ENCODE results near the gene MRPL46. TPM values are rescaled to one million over a fixed set of nuclear protein-coding genes. Genes with fewer than 3 reads are reported as not detected.
A peak's percentile ranks its signal among the peaks of the same experiment; 100 is the strongest.

The MRPL46 gene
- total RNA-seq, 4 donors from 2014 or later: 17.3 to 30.2 (median 19.3) TPM

DNA sequence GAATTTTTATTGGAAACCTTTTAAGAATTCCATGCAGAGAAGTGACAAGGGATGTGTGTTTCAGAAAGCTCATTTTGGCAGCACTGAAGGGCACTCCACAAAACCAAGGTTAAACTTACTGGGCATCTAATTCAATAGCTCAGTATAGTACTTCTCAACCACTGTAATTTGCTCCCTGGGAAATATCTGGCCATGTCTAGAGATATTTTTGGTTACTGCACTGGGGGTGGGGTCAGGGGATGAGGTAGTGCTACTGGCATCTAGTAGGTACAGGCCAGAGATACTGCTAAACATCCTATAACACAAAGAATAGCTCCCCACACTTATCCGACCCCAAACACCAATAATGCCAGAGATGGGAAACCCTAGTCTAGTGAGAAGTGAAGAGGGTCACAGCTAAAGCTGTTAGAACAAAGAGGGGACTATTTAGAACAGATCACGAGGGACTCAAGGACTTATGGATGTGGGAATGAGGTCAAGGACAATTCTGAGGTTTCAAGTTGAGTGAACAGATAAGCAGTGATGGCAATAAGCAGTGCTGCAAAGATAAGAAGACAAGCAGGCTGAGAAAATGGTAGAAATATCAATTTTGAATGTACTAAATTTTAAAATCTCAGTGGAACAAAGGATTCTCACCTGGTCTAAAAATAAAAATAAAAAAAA is 3.2 kb downstream of the MRPL46 start:
- no peak for DNase-seq (ENCODE audit: low spot score in 2 of 2)
- TF ChIP-seq, protein P1, sequence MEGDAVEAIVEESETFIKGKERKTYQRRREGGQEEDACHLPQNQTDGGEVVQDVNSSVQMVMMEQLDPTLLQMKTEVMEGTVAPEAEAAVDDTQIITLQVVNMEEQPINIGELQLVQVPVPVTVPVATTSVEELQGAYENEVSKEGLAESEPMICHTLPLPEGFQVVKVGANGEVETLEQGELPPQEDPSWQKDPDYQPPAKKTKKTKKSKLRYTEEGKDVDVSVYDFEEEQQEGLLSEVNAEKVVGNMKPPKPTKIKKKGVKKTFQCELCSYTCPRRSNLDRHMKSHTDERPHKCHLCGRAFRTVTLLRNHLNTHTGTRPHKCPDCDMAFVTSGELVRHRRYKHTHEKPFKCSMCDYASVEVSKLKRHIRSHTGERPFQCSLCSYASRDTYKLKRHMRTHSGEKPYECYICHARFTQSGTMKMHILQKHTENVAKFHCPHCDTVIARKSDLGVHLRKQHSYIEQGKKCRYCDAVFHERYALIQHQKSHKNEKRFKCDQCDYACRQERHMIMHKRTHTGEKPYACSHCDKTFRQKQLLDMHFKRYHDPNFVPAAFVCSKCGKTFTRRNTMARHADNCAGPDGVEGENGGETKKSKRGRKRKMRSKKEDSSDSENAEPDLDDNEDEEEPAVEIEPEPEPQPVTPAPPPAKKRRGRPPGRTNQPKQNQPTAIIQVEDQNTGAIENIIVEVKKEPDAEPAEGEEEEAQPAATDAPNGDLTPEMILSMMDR (IDR thresholded peaks at IDR 0.05): no peak
- no peak for TF ChIP-seq EP300 (IDR thresholded peaks at IDR 0.05)
- no peak for TF ChIP-seq POLR2A (IDR thresholded peaks at IDR 0.05)
- H3K27ac ChIP-seq: no peak overlapping the region
- no peaks in the 10 kb centered on the region for H3K9me3 ChIP-seq
- WGBS, 2 donors: 58 to 71% methylated on average over 2 of the region's 2 CpGs
- peaks cover 0 to 60% (median 21%) of the 10 kb centered on the region in 3 donors for H3K36me3 ChIP-seq
- no peak overlapping the region for H3K4me3 ChIP-seq
- peaks cover 0 to 30% (median 21%) of the 10 kb centered on the region in 4 donors for H3K4me1 ChIP-seq
- H3K27me3 ChIP-seq: no peaks in the 10 kb centered on the region

DNA sequence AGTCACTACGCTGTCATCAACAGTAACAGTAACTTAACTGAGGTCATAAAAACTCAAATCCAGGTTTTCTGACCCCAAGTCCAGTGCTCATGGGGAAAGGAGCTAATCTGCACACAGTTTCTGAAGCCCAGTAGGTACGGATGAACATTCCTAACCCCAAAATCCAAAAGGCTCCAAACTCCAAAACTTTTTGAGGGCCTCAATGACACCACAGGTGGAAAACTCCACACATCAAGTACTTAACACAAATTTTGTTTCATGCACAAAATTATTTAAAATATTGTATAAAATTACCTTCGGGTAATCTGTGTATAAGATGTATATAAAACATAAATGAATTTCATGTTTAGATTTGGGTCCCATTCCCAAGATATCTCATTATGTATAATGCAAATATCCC is 10.5 kb downstream of the MRPL46 start:
- peaks cover 0 to 59% (median 7%) of the 10 kb centered on the region in 3 donors for H3K36me3 ChIP-seq
- no peak for DNase-seq (ENCODE audit: low spot score in 2 of 2)
- no peak for TF ChIP-seq EP300 (IDR thresholded peaks at IDR 0.05)
- no peak overlapping the region for H3K27ac ChIP-seq
- no peaks in the 10 kb centered on the region for H3K9me3 ChIP-seq
- H3K4me3 ChIP-seq: no peak overlapping the region
- 91 to 94% methylated on average over 3 of the region's 3 CpGs for WGBS, 2 donors
- no peaks in the 10 kb centered on the region for H3K27me3 ChIP-seq
- H3K4me1 ChIP-seq: peaks cover 0 to 5% (median 2%) of the 10 kb centered on the region in 4 donors

DNA sequence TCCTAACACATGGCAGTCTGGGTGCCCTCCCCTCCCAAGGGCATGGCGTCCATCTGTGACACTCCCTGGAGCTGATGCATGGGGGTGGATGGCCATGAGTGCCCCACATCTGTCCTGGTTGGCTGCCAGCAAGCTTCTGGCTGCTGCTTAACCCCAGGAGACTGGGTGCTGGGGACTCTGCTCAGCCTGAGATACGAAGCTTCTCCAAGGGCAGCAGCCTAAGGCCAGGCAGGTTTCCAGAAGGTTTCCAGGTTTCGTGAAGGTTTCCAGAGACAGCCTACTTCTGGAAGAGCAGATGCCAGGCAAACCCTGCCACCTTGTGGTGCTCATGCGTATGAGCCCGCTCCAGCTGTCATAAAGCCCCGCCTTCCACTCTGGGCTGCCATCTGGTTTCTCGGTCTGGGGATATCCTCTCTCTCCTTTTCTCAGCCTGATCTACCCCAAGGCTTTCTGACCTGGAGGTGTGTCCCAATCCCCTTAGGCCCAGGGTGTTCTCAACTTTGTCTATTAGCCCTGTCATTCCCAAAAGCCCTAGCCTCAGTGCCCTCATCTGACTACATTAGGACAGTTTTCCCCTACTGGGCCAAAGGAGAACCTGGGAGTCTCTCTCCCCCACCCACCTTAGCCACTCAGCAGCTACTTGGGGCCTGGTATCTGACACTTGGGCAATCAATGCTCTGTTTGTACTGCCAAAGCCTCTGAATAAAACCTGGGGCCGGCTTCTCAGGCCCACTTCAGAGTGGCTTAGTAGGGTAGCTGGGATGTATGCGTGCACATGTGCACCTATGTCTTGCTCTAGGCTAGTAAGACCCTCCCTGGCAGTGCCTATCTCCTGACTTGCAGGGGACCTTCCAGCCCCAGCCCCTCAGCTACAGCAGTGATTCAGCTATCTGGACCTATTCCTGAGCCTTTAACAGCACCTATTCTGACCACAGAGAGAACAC is 12.0 kb downstream of the MRPL46 start:
- WGBS, 2 donors: 24 to 27% methylated on average over 9 of the region's 9 CpGs
- TF ChIP-seq, protein P1 (IDR thresholded peaks at IDR 0.05): peak; percentile 40 to 66 (median 53)
- TF ChIP-seq POLR2A (IDR thresholded peaks at IDR 0.05): no peak
- DNase-seq (ENCODE audit: low spot score in 2 of 2): peak in 1 of 2 donors; percentile 28
- Histone ChIP-seq H3K4me3 (no peak overlapping the region), H3K27me3 (no peaks in the 10 kb centered on the region), H3K4me1 (peaks cover 0 to 5% (median 2%) of the 10 kb centered on the region in 4 donors), H3K9me3 (no peaks in the 10 kb centered on the region), H3K36me3 (peaks cover 0 to 43% (median 7%) of the 10 kb centered on the region in 3 donors), H3K27ac (no peak overlapping the region)

DNA sequence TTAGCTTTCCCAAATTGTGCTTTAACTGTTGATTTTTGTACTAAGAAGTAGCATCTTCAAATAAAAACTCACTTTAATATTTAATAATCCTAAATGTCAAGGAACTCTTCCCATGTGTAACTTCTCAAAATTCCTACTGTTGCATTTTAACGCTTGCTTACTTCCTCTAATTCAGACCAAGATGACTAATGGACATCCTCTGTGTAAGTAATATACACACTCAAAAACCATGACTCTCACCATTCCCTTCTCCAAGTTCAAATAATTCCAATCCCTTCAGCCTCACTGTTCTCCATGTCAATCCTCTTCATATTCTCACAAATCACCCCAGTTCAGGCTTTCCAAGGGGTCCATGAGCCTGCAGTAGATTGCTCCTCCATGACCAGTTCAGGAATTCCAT is 13.0 kb downstream of the MRPL46 start:
- H3K27me3 ChIP-seq: no peaks in the 10 kb centered on the region
- no peak overlapping the region for H3K27ac ChIP-seq
- H3K4me1 ChIP-seq: peaks cover 0 to 5% (median 2%) of the 10 kb centered on the region in 4 donors
- DNase-seq (ENCODE audit: low spot score in 2 of 2): no peak
- H3K4me3 ChIP-seq: no peak overlapping the region
- peaks cover 0 to 34% (median 0%) of the 10 kb centered on the region in 3 donors for H3K36me3 ChIP-seq
- WGBS, 2 donors: 67 to 71% methylated on average over 1 of the region's 1 CpG
- TF ChIP-seq, protein P1 (IDR thresholded peaks at IDR 0.05): no peak
- TF ChIP-seq EP300 (IDR thresholded peaks at IDR 0.05) (no peak), POLR2A (IDR thresholded peaks at IDR 0.05) (no peak)
- H3K9me3 ChIP-seq: no peaks in the 10 kb centered on the region

DNA sequence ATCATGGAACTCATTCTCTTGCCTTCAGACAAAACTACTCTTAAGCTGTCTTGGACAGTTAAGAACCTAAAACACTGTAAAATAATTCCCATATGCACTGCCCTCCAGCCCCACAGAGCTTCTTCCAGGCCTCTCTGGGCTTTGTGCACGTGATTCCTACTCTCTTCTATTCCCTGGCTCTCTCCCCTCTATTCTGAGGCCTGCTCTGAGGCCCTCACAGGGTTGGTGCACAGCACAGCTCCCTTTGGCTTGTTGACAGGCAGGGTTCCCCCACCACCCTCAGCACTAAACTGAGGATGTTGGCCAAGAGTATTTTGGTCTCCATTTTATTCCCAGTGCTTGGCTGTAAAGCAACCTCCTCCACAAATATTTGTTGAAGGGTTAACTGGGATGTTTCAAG is 13.5 kb downstream of the MRPL46 start:
- Histone ChIP-seq H3K27me3 (no peaks in the 10 kb centered on the region), H3K27ac (no peak overlapping the region), H3K4me1 (peaks cover 0 to 5% (median 2%) of the 10 kb centered on the region in 4 donors), H3K36me3 (peaks cover 0 to 29% (median 0%) of the 10 kb centered on the region in 3 donors), H3K9me3 (no peaks in the 10 kb centered on the region), H3K4me3 (no peak overlapping the region)
- WGBS, 2 donors: 38 to 60% methylated on average over 1 of the region's 1 CpG
- no peak for TF ChIP-seq EP300 (IDR thresholded peaks at IDR 0.05)
- DNase-seq (ENCODE audit: low spot score in 2 of 2): no peak

Data from tibial nerve (tissue), 4 donors.